Nephron progenitor cell (in vitro differentiated cells): ENCODE data around the gene OXSR1.

Source experiments
- DNase-seq: peaks from one replicate; pipeline ENCODE4 v3.0.0; 2021
- H3K27ac Mint-ChIP-seq: 2 replicates; pipeline ENCODE4 v1.8.0; 2021; ENCODE audit warnings: mild to moderate bottlenecking, moderate library complexity, mixed read lengths
- H3K27me3 Mint-ChIP-seq: 2 replicates; pipeline ENCODE4 v1.8.0; 2021; ENCODE audit warnings: mild to moderate bottlenecking, low read depth, mixed read lengths; ENCODE audit not compliant: poor library complexity
- H3K36me3 Mint-ChIP-seq: 2 replicates; pipeline ENCODE4 v1.8.0; 2021; ENCODE audit warnings: low read depth, mixed read lengths
- H3K4me1 Mint-ChIP-seq: 2 replicates; pipeline ENCODE4 v1.8.0; 2021; ENCODE audit warnings: mixed read lengths
- H3K4me3 Mint-ChIP-seq: 2 replicates; pipeline ENCODE4 v1.8.0; 2021; ENCODE audit warnings: mild to moderate bottlenecking, moderate library complexity, mixed read lengths
- H3K9me3 Mint-ChIP-seq: 2 replicates; pipeline ENCODE4 v1.8.0; 2021; ENCODE audit warnings: mild to moderate bottlenecking, moderate library complexity, mixed read lengths
- TF ChIP-seq, protein P1 (sequence below): fragments of 200-600 bp; sonication (generic); IDR thresholded peaks from 2 replicates; pipeline ENCODE4 v1.5.0; 2021; ENCODE audit warnings: antibody characterized with exemption

The OXSR1 gene

DNA sequence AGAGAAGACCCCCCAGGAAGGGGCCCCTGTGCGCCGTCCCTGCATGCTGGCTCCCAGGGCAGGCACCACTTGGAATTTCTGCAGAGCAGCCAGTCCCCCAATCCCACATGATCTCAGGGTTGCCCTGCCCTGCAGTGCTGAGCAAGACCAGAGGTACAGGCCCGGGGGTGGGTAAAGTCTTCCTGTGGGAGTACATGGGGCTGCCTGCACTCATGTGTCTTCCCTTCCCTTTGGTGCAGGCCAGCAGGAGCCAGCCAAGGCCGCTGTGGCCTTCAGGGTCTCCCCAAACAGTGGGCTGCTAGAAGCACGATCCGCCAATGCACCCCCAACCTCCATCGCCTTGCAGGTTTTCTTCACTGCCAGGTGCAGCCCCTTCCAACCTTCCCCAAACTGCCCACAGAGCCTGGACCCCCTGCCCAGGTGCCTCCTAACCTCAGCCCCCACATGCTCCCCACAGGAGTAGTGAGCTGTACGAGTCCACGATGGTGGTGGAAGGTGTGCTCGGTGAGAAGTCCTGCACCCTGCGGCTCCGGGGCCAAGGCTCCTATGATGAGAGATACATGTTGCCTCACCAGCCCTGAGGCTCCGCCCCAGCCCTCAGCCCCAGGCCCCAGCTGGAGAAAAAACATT is 43.4 kb upstream of the OXSR1 start:
- Mint-ChIP-seq H3K9me3 (no peaks in the 10 kb centered on the region), H3K36me3 (peaks cover 38% of the 10 kb centered on the region), H3K27me3 (peaks cover 3% of the 10 kb centered on the region), H3K4me1 (no peaks in the 10 kb centered on the region), H3K27ac (no peak overlapping the region), H3K4me3 (no peak overlapping the region)
- DNase-seq = no peak
- TF ChIP-seq, protein P1, sequence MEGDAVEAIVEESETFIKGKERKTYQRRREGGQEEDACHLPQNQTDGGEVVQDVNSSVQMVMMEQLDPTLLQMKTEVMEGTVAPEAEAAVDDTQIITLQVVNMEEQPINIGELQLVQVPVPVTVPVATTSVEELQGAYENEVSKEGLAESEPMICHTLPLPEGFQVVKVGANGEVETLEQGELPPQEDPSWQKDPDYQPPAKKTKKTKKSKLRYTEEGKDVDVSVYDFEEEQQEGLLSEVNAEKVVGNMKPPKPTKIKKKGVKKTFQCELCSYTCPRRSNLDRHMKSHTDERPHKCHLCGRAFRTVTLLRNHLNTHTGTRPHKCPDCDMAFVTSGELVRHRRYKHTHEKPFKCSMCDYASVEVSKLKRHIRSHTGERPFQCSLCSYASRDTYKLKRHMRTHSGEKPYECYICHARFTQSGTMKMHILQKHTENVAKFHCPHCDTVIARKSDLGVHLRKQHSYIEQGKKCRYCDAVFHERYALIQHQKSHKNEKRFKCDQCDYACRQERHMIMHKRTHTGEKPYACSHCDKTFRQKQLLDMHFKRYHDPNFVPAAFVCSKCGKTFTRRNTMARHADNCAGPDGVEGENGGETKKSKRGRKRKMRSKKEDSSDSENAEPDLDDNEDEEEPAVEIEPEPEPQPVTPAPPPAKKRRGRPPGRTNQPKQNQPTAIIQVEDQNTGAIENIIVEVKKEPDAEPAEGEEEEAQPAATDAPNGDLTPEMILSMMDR = no peak

DNA sequence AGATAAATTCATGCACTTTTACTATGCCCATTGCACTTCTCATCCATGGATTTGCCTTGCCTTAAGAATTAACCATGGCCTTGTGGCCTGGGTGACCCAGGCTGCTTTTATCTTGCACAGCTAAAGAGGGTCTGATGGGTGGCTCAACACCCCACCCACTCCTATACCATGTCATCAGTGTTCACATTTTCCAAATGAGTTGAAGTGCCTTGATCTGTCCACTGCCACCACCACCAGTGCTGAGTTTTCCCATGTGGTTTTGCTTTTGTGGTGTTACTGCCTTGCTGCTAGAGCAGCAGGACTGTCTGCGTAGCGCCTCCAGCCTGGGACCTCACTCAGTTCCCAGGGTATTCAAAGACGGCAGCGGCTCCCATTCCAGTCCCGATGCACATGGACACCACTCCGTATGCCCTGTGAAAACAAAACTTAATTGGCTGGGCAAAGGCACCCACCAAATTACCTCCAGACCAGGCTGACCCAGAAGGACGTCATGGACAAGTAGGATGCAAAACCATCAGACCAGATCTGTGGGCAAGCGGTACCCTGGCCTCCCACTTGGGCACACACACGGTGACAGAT is 42.5 kb upstream of the OXSR1 start:
- no peak for DNase-seq
- no peaks in the 10 kb centered on the region for H3K9me3 Mint-ChIP-seq
- H3K36me3 Mint-ChIP-seq = peaks cover 46% of the 10 kb centered on the region
- H3K27ac Mint-ChIP-seq = no peak overlapping the region
- H3K4me1 Mint-ChIP-seq = no peaks in the 10 kb centered on the region
- no peak overlapping the region for H3K4me3 Mint-ChIP-seq
- peaks cover 3% of the 10 kb centered on the region for H3K27me3 Mint-ChIP-seq
- TF ChIP-seq, protein P1 = no peak

DNA sequence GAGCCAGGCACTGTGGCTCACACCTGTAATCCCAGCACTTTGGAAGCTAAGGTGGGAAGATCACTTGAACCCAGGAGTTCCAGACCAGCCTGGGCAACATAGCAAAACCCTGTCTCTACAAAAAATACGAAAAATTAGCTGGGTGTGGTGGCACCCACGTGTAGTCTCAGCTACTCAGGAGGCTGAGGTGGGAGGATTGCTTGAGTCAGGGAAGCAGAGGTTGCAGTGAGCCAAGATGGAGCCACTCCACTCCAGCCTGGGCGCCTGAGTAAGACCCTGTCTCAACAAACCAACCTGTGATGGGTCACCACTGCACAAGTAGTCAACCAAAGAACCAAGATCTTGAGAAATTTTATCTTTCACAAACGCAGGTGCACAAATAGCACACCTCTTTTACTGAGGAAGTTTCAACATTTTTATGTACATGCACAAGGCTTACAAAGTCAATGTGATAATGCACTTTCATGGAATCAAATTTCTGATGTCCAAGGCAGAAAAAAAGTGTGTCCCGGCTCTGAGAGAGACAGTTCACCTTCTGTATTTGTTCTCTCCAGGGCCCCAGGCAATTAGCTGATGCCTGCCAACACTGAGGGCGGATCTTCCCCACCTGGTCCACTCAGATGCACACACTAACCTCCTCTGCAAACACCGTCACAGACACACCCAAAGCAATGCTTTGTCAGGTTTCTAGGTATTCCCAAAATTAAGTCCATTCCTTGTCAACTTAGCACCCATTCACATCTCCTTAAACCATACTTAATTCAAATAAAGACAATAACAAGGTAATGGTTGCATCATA is 40.8 kb upstream of the OXSR1 start:
- TF ChIP-seq, protein P1 = no peak
- H3K9me3 Mint-ChIP-seq = no peaks in the 10 kb centered on the region
- H3K4me3 Mint-ChIP-seq = no peak overlapping the region
- no peak overlapping the region for H3K27ac Mint-ChIP-seq
- H3K36me3 Mint-ChIP-seq = peaks cover 49% of the 10 kb centered on the region
- no peaks in the 10 kb centered on the region for H3K4me1 Mint-ChIP-seq
- no peak for DNase-seq
- H3K27me3 Mint-ChIP-seq = no peaks in the 10 kb centered on the region

DNA sequence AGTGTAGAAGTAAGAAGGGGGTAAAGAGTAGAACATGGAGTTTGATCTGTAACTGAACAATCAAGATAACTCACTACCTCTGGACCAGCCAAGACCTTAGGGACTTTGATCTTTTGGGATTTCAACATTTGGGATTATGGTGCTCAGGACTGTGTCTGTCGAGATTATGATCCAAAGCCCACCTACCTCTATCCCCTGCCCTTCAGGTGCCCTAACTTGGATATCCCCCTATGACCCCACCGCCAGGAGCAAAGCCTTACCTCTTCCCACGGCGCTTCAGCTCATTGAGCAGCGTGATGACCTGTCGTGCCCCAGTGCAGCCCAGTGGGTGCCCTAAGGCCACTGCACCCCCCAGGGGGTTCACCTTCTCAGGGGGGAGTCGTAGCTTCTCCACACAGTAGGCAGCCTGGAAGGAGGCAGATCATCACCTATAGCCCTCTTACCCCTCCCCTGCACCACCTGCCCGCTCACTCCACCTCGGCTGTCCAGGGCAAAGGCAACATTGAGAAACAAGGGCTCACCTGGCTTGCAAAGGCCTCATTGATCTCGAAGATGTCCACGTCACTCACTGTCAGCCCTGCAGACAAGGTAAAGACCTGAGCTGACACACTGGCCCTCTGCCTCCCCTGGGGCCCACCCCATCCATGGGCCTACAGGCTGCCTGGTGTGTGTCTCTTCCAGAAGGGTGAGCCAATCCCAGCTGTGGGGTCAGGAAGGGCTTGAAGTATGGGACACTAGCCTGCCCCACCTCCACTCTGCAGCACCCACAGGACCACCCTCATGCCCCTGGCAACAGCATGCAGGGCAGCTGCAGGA is 39.8 kb upstream of the OXSR1 start:
- TF ChIP-seq, protein P1 = no peak
- Mint-ChIP-seq H3K36me3 (peaks cover 54% of the 10 kb centered on the region), H3K4me3 (no peak overlapping the region), H3K4me1 (no peaks in the 10 kb centered on the region), H3K27ac (no peak overlapping the region), H3K9me3 (no peaks in the 10 kb centered on the region), H3K27me3 (no peaks in the 10 kb centered on the region)
- DNase-seq = no peak

DNA sequence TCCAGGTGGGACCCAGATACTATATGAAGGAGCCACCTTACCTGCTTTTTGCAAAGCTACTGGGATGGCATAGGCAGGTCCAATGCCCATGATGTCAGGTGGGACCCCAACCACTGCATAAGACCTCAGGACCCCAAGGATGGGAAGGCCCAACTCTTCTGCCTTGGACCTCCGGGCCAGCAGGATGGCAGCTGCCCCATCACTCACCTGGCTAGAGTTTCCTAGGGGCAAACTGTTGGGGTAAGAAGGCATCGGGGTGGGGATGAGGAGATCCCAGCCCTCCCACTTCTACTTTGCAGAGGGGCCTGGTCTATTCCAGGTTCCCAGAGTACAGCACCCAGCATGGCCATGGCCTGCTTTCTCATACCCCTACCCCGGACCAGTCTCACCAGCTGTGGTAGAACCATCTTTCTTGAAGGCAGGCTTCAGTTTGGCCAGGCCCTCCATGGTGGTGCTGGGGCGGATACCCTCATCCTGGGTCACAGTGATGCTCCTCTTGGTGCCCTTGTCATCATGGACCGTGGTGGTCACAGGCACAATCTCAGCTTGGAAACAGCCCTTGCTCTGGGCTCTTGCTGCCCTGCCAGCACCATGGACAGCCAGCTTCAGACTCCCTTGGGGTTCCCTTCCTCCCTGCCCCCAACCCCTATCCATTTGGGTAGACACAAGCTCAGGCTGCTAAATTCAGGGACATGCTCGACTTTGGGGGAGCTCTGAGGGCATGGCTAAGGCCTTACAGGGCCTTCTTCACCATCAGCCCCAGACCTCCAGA is 39.0 kb upstream of the OXSR1 start:
- Mint-ChIP-seq H3K36me3 (peaks cover 58% of the 10 kb centered on the region), H3K4me1 (no peaks in the 10 kb centered on the region), H3K27ac (no peak overlapping the region), H3K4me3 (no peak overlapping the region), H3K27me3 (no peaks in the 10 kb centered on the region), H3K9me3 (no peaks in the 10 kb centered on the region)
- no peak for DNase-seq
- TF ChIP-seq, protein P1 = no peak
